WTC11 (cell line): ENCODE measurements around the gene PDE4A. TPM values are rescaled to one million over a fixed set of nuclear protein-coding genes. Genes with fewer than 3 reads are reported as not detected.

Experiments
- ATAC-seq: fragments of 200-7000 bp; cut with Tn5 transposase; 2 replicates; pipeline ENCODE4 v1.10.0; 2021; ENCODE audit warnings: mild to moderate bottlenecking, moderate library complexity
- CTCF ChIA-PET: fragments of 300-600 bp; sonication (Branson Sonifier 250); formaldehyde crosslinking; loops from one replicate; lab custom pipeline; 2021; ENCODE audit warnings: antibody characterized with exemption; lab: Charles Lee
- POLR2A ChIA-PET: fragments of 350-600 bp; sonication (Branson Sonifier 250); formaldehyde crosslinking; loops from one replicate; lab custom pipeline; 2021; ENCODE audit warnings: antibody characterized with exemption; lab: Charles Lee
- DNase-seq: peaks from one replicate; pipeline ENCODE4 v3.0.0; 2021; ENCODE audit warnings: low spot score
- H3K27ac Mint-ChIP-seq: 2 replicates; pipeline ENCODE4 v1.8.0; 2021; ENCODE audit warnings: mixed read lengths
- H3K27me3 Mint-ChIP-seq: 2 replicates; pipeline ENCODE4 v1.8.0; 2021; ENCODE audit warnings: low read depth, mild to moderate bottlenecking, moderate library complexity, mixed read lengths
- H3K36me3 Mint-ChIP-seq: 2 replicates; pipeline ENCODE4 v1.8.0; 2021; ENCODE audit warnings: mixed read lengths
- H3K4me1 Mint-ChIP-seq: 2 replicates; pipeline ENCODE4 v1.8.0; 2022; ENCODE audit warnings: mixed read lengths
- H3K4me3 Mint-ChIP-seq: 2 replicates; pipeline ENCODE4 v1.8.0; 2021; ENCODE audit warnings: mild to moderate bottlenecking, moderate library complexity, mixed read lengths
- H3K9me3 Mint-ChIP-seq: 2 replicates; pipeline ENCODE4 v1.8.0; 2021; ENCODE audit warnings: mixed read lengths
- GABPB1 ChIP-seq: sonication (generic); formaldehyde crosslinking; IDR thresholded peaks from 2 replicates; pipeline ENCODE4 v1.8.1; 2023; ENCODE audit warnings: mild to moderate bottlenecking, missing genetic modification reagents
- GRHL2 ChIP-seq: fragments of 250-450 bp; sonication (Bioruptor Pico); IDR thresholded peaks from 2 replicates; pipeline ENCODE4 v1.8.0; 2022; ENCODE audit warnings: mild to moderate bottlenecking, moderate library complexity; ENCODE audit not compliant: insufficient replicate concordance, severe bottlenecking
- JAZF1 ChIP-seq: fragments of 250-450 bp; sonication (Bioruptor Pico); IDR thresholded peaks from 2 replicates; pipeline ENCODE4 v1.9.0; 2021; ENCODE audit warnings: moderate library complexity, mild to moderate bottlenecking, inconsistent platforms
- MXD4 ChIP-seq: fragments of 250-450 bp; sonication (Bioruptor Pico); IDR thresholded peaks from 2 replicates; pipeline ENCODE4 v1.8.0; 2021; ENCODE audit warnings: mild to moderate bottlenecking, moderate library complexity, borderline replicate concordance
- MYBL2 ChIP-seq: sonication (generic); formaldehyde crosslinking; IDR thresholded peaks from 2 replicates; pipeline ENCODE4 v1.8.1; 2023; ENCODE audit warnings: mild to moderate bottlenecking, moderate library complexity, missing genetic modification reagents
- NFATC4 ChIP-seq: fragments of 250-450 bp; sonication (Bioruptor Pico); IDR thresholded peaks from 2 replicates; pipeline ENCODE4 v1.9.0; 2021; ENCODE audit warnings: mild to moderate bottlenecking
- NR1H2 ChIP-seq: sonication (generic); formaldehyde crosslinking; IDR thresholded peaks from 2 replicates; pipeline ENCODE4 v1.9.0; 2021; ENCODE audit warnings: mild to moderate bottlenecking, moderate library complexity, missing genetic modification reagents
- NR3C1 ChIP-seq: sonication (generic); formaldehyde crosslinking; conservative IDR thresholded peaks from 2 replicates; pipeline ENCODE4 v1.8.1; 2023; ENCODE audit warnings: low read depth, mild to moderate bottlenecking, missing genetic modification reagents
- SMAD3 ChIP-seq: sonication (generic); formaldehyde crosslinking; IDR thresholded peaks from 2 replicates; pipeline ENCODE4 v1.8.0; 2022; ENCODE audit warnings: missing genetic modification reagents, mild to moderate bottlenecking, borderline replicate concordance
- SOX15 ChIP-seq: fragments of 250-450 bp; sonication (Bioruptor Pico); IDR thresholded peaks from 2 replicates; pipeline ENCODE4 v1.9.0; 2021; ENCODE audit warnings: mild to moderate bottlenecking
- TEAD4 ChIP-seq: sonication (generic); formaldehyde crosslinking; IDR thresholded peaks from 2 replicates; pipeline ENCODE4 v1.8.0; 2022; ENCODE audit warnings: mild to moderate bottlenecking, missing genetic modification reagents
- USF1 ChIP-seq: sonication (generic); formaldehyde crosslinking; IDR thresholded peaks from 2 replicates; pipeline ENCODE4 v1.8.0; 2022; ENCODE audit warnings: mild to moderate bottlenecking, missing genetic modification reagents
- total RNA-seq: library from RNA; stranded (reverse); gene quantifications from 3 replicates; pipeline ENCODE4 v1.2.3, GENCODE V29; 2021
- TF ChIP-seq, protein P1 (sequence below): fragments of 250-450 bp; sonication (Bioruptor Pico); IDR thresholded peaks from 2 replicates; pipeline ENCODE4 v1.9.0; 2021; ENCODE audit warnings: mild to moderate bottlenecking
- TF ChIP-seq, protein P2 (sequence below): sonication (generic); formaldehyde crosslinking; IDR thresholded peaks from 2 replicates; pipeline ENCODE4 v1.8.1; 2022; ENCODE audit warnings: low read depth, mild to moderate bottlenecking, moderate library complexity, missing genetic modification reagents, borderline replicate concordance
- TF ChIP-seq, protein P3 (sequence below): sonication (generic); formaldehyde crosslinking; IDR thresholded peaks from 2 replicates; pipeline ENCODE4 v1.8.0; 2022; ENCODE audit warnings: mild to moderate bottlenecking, missing genetic modification reagents
- TF ChIP-seq, protein P4 (sequence below): fragments of 250-450 bp; sonication (Bioruptor Pico); IDR thresholded peaks from 2 replicates; pipeline ENCODE4 v1.9.0; 2021; ENCODE audit warnings: mild to moderate bottlenecking

The PDE4A gene
- total RNA-seq, 1 experiment from 2014 or later: 5.9 TPM

- TF ChIP-seq NR1H2 (CRISPR knock-in tag): no peak
- TF ChIP-seq GRHL2 (CRISPR knock-in tag): no peak
- TF ChIP-seq, protein P1, sequence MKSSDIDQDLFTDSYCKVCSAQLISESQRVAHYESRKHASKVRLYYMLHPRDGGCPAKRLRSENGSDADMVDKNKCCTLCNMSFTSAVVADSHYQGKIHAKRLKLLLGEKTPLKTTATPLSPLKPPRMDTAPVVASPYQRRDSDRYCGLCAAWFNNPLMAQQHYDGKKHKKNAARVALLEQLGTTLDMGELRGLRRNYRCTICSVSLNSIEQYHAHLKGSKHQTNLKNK (CRISPR knock-in tag): no peak
- no peak for TF ChIP-seq TEAD4 (CRISPR knock-in tag)
- Mint-ChIP-seq H3K27me3 (peaks cover 55% of the 10 kb centered on the region), H3K4me3 (peak overlapping the region; percentile 96), H3K36me3 (no peaks in the 10 kb centered on the region), H3K27ac (no peak overlapping the region), H3K4me1 (peaks cover 19% of the 10 kb centered on the region), H3K9me3 (no peaks in the 10 kb centered on the region)
- ATAC-seq (no peak), DNase-seq (no peak)
- ChIA-PET CTCF (interaction anchor here (0.5 to 8.3 kb wide), 21 partner anchors 7 to 459 kb away, joined by 3 to 229 read pairs (median 5); partner anchors contain the start of genes ICAM1, ICAM5, KRI1 and PDE4A), POLR2A (interaction anchor here (0.5 to 0.7 kb wide), 3 partner anchors 11 to 1020 kb away, joined by 3 read pairs; no protein-coding TSS in a partner anchor)
Measured at GRCh38 chr19:10404888-10405820, 15.2 kb upstream of the PDE4A start.

DNA sequence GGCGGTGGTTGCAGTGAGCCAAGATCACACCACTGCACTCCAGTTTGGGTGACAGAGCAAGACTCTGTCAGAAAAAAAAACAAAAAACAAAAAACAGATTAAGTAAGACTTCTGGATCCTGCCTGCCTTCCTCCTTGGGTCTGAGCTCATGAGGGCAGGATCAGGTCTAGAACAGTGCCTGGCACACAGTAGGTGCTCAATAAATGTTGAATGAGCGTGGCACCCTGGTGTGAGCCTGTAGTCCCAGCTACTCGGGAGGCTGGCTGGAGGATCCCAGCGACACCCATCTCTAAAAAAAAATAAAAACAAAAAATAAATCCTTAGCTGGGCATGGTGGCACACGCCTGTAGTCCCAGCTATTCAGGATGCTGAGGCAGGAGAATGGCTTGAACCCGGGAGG lies 14.1 kb upstream of the PDE4A start:
- TF ChIP-seq, protein P2, sequence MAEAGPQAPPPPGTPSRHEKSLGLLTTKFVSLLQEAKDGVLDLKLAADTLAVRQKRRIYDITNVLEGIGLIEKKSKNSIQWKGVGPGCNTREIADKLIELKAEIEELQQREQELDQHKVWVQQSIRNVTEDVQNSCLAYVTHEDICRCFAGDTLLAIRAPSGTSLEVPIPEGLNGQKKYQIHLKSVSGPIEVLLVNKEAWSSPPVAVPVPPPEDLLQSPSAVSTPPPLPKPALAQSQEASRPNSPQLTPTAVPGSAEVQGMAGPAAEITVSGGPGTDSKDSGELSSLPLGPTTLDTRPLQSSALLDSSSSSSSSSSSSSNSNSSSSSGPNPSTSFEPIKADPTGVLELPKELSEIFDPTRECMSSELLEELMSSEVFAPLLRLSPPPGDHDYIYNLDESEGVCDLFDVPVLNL (CRISPR knock-in tag): no peak
- TF ChIP-seq SOX15 (CRISPR knock-in tag): no peak
- TF ChIP-seq, protein P3, sequence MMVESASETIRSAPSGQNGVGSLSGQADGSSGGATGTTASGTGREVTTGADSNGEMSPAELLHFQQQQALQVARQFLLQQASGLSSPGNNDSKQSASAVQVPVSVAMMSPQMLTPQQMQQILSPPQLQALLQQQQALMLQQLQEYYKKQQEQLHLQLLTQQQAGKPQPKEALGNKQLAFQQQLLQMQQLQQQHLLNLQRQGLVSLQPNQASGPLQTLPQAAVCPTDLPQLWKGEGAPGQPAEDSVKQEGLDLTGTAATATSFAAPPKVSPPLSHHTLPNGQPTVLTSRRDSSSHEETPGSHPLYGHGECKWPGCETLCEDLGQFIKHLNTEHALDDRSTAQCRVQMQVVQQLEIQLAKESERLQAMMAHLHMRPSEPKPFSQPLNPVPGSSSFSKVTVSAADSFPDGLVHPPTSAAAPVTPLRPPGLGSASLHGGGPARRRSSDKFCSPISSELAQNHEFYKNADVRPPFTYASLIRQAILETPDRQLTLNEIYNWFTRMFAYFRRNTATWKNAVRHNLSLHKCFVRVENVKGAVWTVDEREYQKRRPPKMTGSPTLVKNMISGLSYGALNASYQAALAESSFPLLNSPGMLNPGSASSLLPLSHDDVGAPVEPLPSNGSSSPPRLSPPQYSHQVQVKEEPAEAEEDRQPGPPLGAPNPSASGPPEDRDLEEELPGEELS (CRISPR knock-in tag): no peak
- no peak for TF ChIP-seq GABPB1 (CRISPR knock-in tag)
- TF ChIP-seq TEAD4 (CRISPR knock-in tag): no peak
- TF ChIP-seq, all 79 proteins: peak for 0
- H3K4me1 Mint-ChIP-seq: peaks cover 19% of the 10 kb centered on the region
- no peak overlapping the region for H3K4me3 Mint-ChIP-seq
- H3K36me3 Mint-ChIP-seq: no peaks in the 10 kb centered on the region
- DNase-seq (no peak), ATAC-seq (no peak)
- H3K27me3 Mint-ChIP-seq: peaks cover 64% of the 10 kb centered on the region
- ChIA-PET CTCF (interaction anchor here (0.5 to 8.3 kb wide), 9 partner anchors 10 to 294 kb away, joined by 3 to 229 read pairs (median 12); partner anchors contain the start of genes ICAM1, PDE4A and RAVER1), POLR2A (interaction anchor here (0.7 kb wide), 2 partner anchors 429 to 1021 kb away, joined by 3 to 5 read pairs; partner anchors contain the start of gene TMED1)
- no peak overlapping the region for H3K27ac Mint-ChIP-seq
- no peaks in the 10 kb centered on the region for H3K9me3 Mint-ChIP-seq

- TF ChIP-seq NR3C1 (CRISPR knock-in tag): no peak
- no peak for TF ChIP-seq JAZF1 (CRISPR knock-in tag)
- no peak for TF ChIP-seq SMAD3 (CRISPR knock-in tag)
- TF ChIP-seq, protein P4, sequence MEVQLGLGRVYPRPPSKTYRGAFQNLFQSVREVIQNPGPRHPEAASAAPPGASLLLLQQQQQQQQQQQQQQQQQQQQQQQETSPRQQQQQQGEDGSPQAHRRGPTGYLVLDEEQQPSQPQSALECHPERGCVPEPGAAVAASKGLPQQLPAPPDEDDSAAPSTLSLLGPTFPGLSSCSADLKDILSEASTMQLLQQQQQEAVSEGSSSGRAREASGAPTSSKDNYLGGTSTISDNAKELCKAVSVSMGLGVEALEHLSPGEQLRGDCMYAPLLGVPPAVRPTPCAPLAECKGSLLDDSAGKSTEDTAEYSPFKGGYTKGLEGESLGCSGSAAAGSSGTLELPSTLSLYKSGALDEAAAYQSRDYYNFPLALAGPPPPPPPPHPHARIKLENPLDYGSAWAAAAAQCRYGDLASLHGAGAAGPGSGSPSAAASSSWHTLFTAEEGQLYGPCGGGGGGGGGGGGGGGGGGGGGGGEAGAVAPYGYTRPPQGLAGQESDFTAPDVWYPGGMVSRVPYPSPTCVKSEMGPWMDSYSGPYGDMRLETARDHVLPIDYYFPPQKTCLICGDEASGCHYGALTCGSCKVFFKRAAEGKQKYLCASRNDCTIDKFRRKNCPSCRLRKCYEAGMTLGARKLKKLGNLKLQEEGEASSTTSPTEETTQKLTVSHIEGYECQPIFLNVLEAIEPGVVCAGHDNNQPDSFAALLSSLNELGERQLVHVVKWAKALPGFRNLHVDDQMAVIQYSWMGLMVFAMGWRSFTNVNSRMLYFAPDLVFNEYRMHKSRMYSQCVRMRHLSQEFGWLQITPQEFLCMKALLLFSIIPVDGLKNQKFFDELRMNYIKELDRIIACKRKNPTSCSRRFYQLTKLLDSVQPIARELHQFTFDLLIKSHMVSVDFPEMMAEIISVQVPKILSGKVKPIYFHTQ (CRISPR knock-in tag): no peak
- no peak for TF ChIP-seq MXD4 (CRISPR knock-in tag)
- TF ChIP-seq USF1 (CRISPR knock-in tag): no peak
- TF ChIP-seq NFATC4 (CRISPR knock-in tag): no peak
- no peak for TF ChIP-seq MYBL2 (CRISPR knock-in tag)
- Mint-ChIP-seq H3K4me1 (peaks cover 10% of the 10 kb centered on the region), H3K4me3 (no peak overlapping the region), H3K27ac (no peak overlapping the region), H3K9me3 (no peaks in the 10 kb centered on the region), H3K36me3 (no peaks in the 10 kb centered on the region), H3K27me3 (peaks cover 67% of the 10 kb centered on the region)
- CTCF ChIA-PET: interaction anchor here (0.5 to 8.3 kb wide), 6 partner anchors 9 to 1239 kb away, joined by 3 to 229 read pairs (median 6); partner anchors contain the start of gene ICAM1
- ATAC-seq: no peak
- no peak for DNase-seq
- POLR2A ChIA-PET: no interaction called here
Measured at GRCh38 chr19:10407096-10407495, 13.2 kb upstream of the PDE4A start.
